ENCODE data around the gene HS3ST3A1.

The HS3ST3A1 gene

DNA sequence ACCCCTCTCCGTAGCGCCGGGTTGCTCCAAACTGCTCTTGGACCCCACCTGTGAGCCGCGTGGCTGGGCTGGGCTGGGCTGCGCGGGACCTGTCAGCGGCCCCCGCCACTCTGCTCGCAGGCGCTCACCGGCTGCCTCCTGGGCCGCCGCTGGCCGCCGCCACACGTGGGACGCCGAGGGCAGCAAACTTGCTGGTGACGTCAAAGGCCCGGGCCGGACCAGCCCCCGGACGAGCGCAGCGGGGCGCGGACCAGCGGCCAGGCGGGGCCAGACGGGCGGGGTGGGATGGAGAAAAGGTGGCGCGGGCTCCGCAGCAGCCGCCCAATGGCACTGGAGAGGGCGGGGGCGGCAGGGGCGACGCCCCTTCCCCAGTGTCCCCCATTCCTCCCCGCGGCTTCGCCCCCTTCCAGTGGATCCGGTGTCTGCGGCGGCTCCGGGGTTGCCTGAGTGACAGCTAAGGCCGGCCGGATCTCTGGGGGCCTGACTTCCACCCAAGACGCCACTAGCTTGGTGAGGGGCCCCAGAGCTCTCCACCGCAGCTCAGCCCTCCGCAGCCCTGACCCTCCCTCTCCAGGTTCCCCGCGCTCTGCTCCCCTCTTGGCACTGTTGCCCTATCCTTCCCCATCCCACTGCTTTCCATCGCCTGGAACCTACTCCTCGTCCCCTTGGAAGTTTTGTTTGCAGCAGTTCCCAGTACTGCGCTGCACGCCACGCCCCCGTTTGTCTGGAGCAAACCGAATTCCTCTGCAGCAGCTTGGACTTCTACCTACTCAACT lies at the start of gene HS3ST3A1:
TSS of gene HS3ST3A1 (minus strand) at position 154 of the 776 bp plus-strand sequence. CDS start 800 bp downstream, outside the sequence.
- no peak for DNase-seq (ENCODE audit: extremely low read depth in 1 of 2, low read depth in 1 of 2)

DNA sequence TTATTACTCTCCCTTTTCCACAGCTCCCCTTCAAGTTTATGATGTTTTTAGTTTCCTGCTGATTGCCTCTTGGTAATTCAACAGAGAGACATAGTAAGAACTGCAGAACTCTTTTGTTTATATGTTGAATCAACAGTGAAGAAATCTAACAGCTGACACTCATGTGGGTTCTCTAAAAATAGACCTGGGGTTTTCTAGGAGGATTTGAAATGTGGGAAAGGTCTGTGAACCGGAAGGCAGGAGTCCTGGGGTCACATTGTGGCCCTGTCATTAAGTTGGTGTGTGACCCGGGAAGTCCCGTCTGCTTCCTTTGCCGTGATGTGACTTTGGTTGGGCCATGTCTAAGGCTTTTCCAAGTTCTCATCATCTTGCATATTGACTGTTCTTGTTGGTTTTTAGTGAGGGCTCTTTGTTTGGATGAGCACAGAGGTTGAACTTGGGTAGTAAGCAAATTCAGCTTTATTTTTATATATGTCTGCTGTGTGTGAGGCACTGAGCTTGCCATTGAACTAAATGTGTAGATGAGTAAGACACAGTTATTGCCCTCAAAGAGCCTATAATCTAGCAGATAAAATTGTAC lies 48.5 kb upstream of the HS3ST3A1 start:
- DNase-seq (ENCODE audit: extremely low read depth in 1 of 2, low read depth in 1 of 2), result no peak

DNA sequence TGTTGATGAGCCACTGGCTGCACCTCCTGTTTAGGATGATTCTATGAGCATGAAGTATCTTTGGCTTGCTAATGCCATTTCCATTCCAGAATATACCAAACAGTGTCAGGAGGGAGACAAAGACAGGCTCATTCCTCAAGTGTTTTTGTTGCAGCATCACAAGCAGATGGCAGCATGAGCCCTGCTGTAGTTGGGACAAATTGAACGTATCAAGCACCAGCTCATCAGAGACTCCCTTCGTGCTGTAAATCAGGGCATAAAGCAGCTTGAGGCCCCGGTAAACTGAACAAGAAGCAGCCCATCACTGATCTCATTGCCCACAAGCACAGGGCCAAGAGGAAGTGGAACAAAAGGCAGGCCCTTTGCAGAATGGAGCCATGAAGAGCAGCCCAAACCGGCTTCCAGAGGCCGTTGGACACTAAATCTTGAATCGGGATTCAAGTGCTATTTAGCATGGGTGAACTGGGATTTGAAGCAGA lies 45.9 kb upstream of the HS3ST3A1 start:
- no peak for DNase-seq (ENCODE audit: extremely low read depth in 1 of 2, low read depth in 1 of 2)

DNA sequence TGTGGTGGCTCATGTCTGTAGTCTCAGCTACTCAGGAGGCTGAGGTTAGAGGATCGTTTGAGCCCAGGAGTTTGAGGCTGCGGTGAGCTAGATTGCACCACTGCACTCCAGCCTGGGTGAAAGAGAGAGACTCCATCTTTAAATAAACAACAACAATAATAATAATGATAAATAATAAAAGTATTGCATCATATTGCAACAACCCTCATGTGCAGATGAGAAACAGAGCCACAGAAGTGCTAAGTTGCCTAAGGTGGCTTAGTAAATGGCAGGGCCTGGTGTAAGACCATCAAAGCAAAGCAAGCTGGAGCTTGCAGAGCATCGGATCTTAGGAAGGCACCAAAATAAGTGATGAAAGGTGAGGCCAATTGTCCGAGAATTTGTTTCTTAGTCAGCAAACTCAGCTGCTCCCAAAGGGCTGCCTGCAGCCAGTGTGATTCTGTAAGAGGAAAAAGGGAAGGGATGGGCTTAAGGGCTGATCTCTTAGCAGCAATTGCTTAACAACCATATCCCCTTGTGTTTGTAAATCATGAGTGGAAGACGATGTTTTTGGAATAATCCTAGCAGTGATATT lies 45.3 kb upstream of the HS3ST3A1 start:
- DNase-seq (ENCODE audit: extremely low read depth in 1 of 2, low read depth in 1 of 2), result no peak

DNA sequence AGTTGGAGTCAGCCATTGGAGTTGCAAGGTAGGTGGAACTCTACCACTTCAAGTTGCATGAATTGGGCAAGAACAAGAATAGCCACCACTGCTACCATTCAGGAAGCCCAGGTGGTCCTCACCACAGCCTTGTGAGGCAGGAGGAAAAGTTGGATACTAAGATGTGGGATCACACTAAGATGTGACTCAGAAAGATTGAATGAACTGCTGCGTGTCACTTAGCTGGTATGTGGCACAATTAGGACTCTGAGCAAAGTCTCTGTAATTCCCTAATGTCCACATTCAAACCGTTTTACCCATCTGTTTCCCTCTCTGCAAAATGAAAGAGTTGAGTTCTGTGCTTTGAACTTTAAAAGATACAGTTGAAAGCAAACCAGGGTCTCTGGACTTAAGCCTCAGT lies 44.7 kb upstream of the HS3ST3A1 start:
- no peak for DNase-seq (ENCODE audit: extremely low read depth in 1 of 2, low read depth in 1 of 2)

DNA sequence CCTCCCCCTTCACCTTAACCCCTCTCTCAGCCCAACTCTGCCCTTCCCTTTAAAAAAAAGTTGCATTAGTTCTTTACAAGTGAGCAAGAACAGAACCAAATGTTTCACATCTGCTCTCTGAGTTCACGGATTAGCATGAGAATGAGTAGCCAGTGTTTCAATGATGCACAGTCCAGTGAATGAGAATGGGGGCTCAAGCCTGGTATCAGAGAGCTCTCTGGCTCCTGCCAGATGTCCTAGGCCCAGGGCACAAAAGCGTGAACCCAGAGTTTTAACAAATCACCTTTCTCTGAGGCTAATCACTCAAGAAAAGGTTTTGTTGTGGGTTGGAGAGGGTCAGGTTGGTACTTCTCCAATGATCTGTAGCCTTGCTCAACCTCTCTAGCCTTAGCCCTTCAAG lies 41.5 kb upstream of the HS3ST3A1 start:
- no peak for DNase-seq (ENCODE audit: extremely low read depth in 1 of 2, low read depth in 1 of 2)

DNA sequence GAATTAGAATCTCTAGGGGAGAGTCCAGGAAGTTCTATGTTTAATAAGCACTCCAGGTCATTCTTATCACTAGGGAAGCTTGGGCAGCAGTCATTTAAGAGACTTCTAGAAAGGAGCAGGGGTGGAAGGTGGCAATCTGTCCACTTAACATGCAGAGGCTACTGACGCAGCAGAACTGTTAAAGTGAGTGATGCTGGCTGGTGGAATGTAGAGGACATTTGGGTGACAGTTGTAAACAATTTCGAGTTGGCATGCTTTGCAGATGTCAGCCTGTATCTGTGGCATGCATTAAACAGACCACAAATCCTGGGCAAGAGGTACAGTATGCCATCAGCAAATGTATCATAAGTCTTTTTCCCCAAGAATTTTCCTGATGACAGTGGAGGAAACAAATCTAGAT lies 40.5 kb upstream of the HS3ST3A1 start:
- DNase-seq (ENCODE audit: extremely low read depth in 1 of 2, low read depth in 1 of 2), result no peak

DNA sequence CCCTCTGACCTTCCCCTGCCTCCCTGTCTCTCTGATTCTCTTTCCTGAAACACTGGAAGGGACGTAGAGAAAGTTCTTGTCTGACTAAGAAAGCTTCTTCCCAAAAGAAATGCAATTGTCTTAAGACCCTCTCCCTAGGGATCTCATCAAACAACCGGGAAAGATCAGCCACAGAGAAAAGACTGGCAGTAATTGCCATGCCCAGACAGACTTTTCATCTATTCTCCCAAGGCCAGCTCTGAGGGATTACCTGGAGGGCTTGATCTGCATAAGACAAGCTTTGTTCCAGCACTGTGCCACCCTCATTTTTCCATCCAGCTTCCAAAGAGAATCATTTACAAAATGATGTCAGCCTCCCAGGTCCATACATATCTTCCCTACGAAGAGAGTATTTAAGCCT lies 38.8 kb upstream of the HS3ST3A1 start:
- DNase-seq (ENCODE audit: extremely low read depth in 1 of 2, low read depth in 1 of 2), result no peak

DNA sequence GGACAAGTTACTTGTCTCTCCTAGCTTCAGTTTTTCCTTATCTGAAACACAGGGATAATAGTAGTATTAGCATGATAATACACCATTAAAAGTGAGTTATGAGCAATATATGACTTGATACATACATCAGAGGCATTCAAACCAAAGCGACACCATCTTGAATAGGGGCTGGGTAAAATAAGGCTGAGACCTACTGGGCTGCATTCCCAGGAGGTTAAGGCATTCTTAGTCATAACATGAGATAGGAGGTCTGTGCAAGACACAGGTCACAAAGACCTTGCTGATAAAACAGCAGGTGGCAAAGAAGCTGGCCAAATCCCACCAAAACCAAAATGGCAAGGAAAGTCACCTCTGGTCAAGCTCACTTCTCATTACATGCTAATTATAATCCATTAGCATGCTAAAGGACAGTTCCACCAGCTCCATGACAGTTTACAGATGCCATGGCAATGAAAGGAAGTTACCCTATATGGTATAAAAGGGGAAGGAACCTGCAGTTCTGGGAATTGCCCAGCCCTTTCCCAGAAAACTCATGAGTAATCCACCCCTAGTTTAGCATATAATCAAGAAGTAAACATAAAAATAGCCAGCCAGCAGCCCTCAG lies 37.2 kb upstream of the HS3ST3A1 start:
- peak in 1 of 2 donors; percentile 1 for DNase-seq (ENCODE audit: extremely low read depth in 1 of 2, low read depth in 1 of 2)

DNA sequence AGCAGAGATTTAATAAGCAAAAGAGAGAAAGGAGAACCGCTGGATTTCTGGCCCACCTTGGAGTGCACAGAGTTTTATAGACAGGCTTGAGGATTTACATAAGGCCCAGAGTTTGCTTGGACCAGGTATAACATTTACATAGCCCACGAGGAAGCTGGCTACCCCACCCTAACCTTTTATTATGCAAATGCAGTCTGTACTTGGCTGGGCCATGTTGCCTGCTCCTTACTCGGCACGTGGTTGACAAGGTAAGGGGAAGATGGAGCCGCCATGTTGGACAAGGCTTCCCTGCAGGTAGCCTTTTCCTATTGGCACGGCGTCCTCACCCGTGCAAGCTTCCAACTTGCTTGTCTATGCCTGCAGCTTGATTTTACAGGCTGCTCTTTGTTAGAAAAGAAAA lies 35.2 kb upstream of the HS3ST3A1 start:
- no peak for DNase-seq (ENCODE audit: extremely low read depth in 1 of 2, low read depth in 1 of 2)

DNA sequence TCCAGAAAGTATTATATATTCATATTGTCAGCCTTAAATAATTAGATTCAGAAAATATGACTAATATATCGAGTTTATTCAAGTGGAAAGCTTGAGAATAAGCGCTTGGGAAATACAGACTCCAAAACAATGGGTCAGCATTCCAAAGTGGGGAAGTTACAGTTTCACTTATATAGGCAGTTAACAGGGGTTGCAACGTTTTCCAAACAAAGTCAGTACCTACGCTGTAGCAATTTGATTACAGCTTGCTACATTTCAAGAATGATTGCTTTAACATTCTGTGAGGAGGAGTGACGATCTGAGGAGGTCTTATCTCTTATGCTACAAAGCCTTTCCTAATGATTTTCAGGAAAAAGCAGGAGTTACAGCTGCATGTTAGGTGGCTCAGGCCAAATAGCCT lies 34.2 kb upstream of the HS3ST3A1 start:
- no peak for DNase-seq (ENCODE audit: extremely low read depth in 1 of 2, low read depth in 1 of 2)

DNA sequence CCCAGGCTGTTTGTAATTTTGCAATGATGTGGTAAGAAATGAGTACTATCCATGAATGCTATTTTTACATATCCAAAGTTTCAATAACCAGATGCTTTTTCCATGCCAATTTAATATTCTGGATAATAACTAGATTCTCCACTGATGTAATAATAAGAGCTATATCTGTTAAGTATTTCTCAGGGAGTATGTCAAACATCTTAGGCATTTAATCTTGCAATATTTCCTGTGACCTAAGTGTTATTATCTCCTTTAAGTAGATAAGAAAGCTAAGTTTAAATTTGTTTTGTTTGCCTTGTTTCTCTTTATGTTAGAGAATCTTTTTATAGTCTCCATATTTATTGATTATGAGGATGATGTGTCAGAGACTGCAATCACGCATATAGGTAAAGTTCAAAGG lies 32.3 kb upstream of the HS3ST3A1 start:
- DNase-seq (ENCODE audit: extremely low read depth in 1 of 2, low read depth in 1 of 2), result no peak

DNA sequence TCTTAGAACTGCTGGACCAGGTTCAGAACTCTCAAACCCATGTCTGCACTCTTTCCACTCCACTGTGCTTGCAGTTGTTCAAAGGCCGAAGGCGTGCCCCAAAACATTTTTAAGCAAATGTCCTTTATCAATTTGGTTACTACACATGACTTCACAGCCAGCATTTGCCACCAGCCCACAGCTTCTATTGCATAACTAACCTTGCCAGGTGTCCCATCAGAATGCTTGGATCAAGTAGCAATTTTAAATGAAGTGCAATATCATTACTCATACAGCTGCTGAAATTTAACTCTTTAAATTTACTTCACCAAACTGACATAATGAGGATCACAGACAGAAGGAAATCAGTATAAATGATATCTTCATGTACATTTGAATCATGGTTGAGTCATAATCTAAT lies 29.8 kb upstream of the HS3ST3A1 start:
- no peak for DNase-seq (ENCODE audit: extremely low read depth in 1 of 2, low read depth in 1 of 2)

DNA sequence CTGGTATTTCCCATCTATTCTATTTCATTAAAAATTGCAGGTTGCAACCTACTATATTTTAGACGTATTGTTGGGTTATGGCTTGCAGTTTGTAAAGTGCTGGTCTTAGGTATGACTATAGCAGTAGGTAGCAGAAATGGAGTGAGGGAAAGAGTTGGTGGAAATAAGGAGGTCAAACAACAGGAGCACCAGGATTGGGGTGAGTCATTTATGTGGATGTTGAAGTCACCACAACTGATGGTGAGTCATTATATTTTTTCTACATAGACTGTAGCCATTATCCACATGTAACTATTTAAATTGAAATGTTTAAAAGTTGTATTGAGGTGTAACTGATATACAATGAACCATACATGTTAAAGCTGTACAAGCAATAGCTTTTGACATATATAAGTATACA lies 25.0 kb upstream of the HS3ST3A1 start:
- no peak for DNase-seq (ENCODE audit: extremely low read depth in 1 of 2, low read depth in 1 of 2)

DNA sequence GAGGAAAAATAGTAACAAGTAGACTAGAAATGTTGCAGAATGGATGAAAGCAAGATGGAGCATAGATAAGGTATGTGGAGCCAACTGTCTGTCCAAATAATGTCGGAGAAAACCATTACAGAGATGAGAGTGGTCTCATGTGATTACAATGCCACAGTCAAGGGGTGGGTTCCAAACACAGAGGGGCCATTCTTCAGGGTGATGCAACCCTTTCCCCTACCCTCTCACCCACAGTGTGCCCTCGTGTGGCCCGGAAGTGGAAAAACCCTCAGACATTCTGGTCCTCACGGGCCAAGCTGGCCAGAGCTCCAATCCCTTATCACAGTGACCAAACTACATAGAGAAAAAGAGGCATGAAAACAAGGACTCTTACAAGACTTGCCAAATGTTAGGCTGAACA lies 17.7 kb upstream of the HS3ST3A1 start:
- DNase-seq (ENCODE audit: extremely low read depth in 1 of 2, low read depth in 1 of 2), result no peak

DNA sequence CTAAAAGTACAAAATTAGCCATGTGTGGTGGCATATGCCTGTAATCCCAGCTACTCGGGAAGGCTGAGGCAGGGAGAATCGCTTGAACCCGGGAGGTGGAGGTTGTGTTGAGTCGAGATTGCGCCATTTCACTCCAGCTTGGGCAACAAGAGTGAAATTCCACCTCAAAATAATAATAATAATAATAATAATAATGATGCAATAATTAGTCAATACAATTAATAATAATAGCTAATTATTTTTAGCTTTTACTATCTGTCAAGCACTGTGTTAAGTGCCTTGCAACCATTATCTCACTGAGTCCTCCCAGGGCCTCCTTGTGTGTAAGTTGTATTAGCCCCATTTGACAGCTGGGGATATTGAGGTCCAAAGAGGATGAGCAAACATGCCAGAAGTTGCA lies 14.3 kb upstream of the HS3ST3A1 start:
- no peak for DNase-seq (ENCODE audit: extremely low read depth in 1 of 2, low read depth in 1 of 2)

DNA sequence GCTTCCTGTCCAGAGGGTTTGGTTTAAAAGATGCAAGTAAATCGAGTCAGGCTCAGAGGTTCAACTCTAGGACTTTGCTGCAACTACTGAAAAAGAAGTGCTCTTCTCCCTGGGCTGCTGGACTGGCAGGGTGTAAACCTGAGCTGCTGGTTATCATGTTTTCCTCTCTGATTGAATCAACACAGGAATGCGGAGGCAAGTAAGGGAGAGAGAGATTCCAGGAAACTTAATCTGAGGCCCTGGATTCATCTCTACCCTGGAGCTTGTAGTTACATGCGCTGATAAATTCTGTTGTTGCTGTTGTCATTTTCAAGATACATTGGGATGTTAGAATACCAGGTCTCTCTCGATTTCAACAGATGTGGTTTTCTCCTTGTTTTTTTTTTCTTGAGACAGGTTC lies 8.2 kb upstream of the HS3ST3A1 start:
- no peak for DNase-seq (ENCODE audit: extremely low read depth in 1 of 2, low read depth in 1 of 2)

DNA sequence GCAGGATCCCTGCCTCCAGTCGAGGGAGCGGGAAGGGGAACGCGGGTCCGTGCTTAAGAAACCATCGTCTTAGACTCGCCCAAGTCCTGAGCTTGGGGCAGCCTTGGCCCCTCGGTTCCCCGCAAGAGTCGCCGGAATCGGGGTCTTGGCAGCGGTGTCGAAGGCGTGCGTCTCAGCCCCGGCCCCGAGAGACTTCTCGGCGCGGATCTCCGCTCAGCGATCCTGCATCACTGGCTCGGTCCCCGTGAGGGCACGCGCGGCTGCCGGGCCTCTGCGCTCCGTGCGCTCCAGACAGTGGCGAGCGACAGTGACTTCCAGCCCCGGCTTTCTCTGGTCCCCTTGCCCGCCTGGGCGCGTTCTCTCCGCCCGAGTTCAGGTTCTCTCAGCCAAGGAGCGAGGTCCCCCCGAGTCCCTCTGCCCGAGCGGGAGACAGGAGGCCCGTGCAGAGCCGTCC lies 380 bp downstream of the HS3ST3A1 start:
- no peak for DNase-seq (ENCODE audit: extremely low read depth in 1 of 2, low read depth in 1 of 2)

DNA sequence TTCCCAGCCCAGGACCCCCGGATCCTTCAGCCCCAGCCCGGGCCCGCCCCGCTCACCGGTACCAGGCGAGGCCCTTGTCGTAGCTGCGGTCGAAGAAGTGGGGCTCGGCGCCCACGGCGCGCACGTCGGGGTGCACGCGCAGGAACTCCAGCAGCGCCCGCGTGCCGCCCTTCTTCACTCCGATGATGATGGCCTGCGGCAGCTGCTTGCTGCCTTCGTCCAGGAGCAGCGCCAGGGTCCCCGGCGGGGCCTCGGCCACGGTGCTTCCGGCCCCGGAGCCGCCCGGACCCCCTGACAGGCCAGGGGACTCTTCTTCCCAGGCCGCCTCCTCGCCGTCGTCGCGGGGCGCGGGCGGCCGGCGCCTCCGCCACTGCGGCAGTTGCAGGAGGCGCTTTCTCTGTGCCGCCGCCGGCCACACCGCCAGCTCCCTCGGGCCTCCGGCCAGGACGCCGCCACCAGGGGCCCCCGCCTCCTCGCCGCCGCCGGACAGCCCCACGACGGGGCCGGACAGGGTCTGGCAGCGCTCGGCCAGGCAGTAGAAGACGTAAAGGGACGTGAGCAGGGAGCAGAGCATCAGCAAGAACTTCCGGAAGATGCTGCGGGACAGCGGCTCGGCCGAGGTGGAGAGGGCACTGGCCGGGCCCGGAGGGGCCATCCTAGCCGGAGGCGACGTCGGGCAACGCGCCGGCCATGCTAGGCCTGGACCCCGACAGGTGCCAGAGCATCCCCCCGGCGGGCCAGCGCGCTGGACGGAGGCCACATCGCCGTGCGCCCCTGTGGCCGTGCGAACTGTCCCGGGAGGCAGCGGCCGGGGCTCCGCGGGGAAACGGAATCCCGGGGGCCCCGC lies 1.0 kb downstream of the HS3ST3A1 start:
- DNase-seq (ENCODE audit: extremely low read depth in 1 of 2, low read depth in 1 of 2), result no peak

DNA sequence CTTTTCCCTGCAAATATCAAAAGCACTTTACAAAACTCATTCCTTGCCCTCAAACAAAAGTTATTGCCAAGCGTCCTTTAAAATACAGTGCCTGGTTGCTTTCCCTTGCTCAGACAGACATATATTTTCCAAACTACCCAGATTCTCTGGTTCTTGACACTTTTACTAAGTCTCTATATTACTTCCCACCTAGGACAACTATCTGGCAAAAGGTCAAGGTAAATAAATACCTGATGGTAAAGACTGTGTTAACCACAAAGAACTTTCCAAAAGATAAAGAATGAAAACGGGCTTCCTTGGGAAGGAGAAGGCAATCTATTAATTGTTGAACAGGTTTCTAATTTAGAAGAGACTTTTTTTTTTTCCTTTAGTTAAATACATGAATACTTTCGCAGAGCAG lies 1.9 kb downstream of the HS3ST3A1 start:
- DNase-seq (ENCODE audit: extremely low read depth in 1 of 2, low read depth in 1 of 2), result no peak

DNA sequence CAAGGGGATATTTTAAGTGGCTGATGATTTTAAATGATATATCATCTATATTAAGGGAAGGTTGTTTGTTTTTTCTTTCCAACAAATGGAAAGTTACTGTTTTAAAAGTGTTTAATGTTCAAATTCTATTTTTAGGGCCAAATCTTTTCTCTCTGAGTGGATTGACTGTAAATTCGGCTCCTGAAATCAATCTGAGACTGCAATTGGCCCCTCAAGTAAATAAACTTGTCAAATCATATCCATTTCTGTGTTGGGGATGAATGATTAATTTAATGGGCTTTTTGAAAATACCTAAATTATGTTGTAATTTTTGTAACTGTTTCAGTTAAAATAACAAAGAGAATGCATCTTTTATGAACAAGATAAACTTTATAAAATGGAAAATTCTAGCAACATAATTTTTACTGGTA lies 2.6 kb downstream of the HS3ST3A1 start:
- DNase-seq (ENCODE audit: extremely low read depth in 1 of 2, low read depth in 1 of 2), result no peak
